Measurements from ENCODE around the gene EBI3.

DNA sequence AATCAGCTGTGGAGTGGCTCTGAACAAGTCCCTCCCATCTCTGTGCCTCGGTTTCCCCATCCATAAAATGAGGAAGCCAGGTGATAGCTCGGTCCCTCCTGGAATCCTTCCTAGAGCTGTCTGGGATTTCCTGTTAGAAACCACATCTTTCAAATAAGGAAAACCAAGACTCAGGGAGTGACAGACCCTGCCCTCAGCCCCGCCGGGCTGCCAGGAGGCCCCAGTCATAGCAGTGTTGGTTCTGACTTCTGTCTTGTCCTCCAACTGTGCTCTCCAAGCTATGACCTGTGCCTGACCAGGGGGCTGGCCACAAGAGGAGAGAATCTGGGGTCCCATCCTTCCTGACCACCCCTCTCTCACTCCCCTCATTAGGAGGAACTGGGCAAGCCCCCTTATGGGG lies 48.7 kb downstream of the EBI3 start:
- no peak for TF ChIP-seq POLR2AphosphoS5 (IDR thresholded peaks at IDR 0.05; ENCODE audit: low read depth, low read length)
- no peak for TF ChIP-seq TAF1 (IDR thresholded peaks at IDR 0.05; ENCODE audit: borderline replicate concordance, insufficient read depth, low read length)

All from PFSK-1 (cell line).